GM20431 (cell line): ENCODE measurements around the gene HS6ST3.

Experiments
- in situ Hi-C: fragments of 300-500 bp; cut with MseI, MboI; formaldehyde crosslinking; loops from one replicate; pipeline ENCODE4 v1.15.0; 2020; ENCODE audit warnings: low sequenced_read_pairs; ENCODE audit not compliant: unreplicated experiment

The HS6ST3 gene

DNA sequence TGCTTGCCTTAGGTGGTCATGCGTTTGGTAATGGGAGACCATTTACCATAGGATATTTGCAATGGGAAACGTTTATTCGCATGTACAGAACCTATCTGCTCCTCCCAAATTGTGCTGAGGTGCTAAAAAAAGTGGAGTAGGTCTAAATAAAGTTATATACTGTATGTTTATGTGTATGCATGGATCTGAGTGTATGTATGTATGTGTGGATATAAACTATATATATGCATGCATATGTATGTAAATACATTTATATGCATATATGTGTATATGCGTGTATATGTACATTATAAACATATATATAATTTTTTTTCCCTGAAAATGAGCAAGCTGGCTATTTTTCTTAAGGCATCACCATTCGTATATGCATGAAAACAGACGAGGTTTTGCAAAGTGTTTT is 95.9 kb downstream of the HS6ST3 start:
- in situ Hi-C loops = no loop called here

GRCh38 chr13:96191367-96191766 is 101.5 kb downstream of the HS6ST3 start:
- in situ Hi-C loops = no loop called here

- in situ Hi-C loops = no loop called here
These were observed 103.9 kb downstream of the HS6ST3 start for GRCh38 chr13:96193728-96194310.

GRCh38 chr13:96198038-96198437 is 108.1 kb downstream of the HS6ST3 start:
- in situ Hi-C loops = no loop called here

GRCh38 chr13:96199315-96199714 is 109.4 kb downstream of the HS6ST3 start:
- in situ Hi-C loops = no loop called here

GRCh38 chr13:96200810-96201209 is 110.9 kb downstream of the HS6ST3 start:
- in situ Hi-C loops = no loop called here

DNA sequence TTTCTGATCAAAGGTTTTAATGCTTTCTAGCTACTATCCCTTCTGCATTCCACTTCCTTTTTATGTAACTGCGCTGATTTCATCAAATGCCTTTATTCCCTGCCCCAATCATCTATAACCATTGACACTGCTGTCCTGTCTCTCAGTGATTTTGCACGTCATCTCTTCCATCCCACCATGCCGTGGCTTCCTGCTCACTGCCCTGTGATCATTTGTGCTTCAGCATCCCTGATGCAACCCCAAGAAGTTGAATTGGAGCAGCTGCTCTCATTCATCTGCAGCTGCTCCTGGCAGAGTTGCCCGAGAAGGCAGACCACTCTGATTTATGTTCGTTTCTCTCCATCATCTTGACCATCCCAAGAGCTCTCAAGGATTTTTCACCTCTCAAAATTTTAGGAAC is 112.4 kb downstream of the HS6ST3 start:
- in situ Hi-C loops = no loop called here

GRCh38 chr13:96203471-96203870 is 113.6 kb downstream of the HS6ST3 start:
- in situ Hi-C loops = no loop called here

GRCh38 chr13:96214824-96215445 is 125.0 kb downstream of the HS6ST3 start:
- in situ Hi-C loops = no loop called here

DNA sequence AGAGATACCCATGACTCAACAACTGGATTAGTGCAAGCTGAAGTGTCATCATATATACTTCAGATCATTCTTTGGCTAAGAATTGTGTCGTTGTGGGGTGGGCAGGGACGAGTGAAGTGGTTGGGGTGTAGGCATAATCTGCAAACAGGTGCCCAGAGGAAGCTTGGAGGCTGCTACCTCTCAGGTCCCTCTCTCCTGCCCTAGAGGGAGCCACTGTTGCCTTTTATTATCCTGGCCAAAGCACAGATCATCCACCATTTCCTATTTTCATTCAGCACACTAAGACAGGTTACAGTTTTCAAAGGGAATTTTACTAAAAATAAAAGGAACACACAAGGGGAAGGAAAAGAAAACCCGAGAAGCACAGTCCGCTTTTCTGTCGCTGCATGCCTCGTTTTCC is 126.6 kb downstream of the HS6ST3 start:
- in situ Hi-C loops = no loop called here

- in situ Hi-C loops = no loop called here
These were observed 128.6 kb downstream of the HS6ST3 start for GRCh38 chr13:96218475-96218874.

DNA sequence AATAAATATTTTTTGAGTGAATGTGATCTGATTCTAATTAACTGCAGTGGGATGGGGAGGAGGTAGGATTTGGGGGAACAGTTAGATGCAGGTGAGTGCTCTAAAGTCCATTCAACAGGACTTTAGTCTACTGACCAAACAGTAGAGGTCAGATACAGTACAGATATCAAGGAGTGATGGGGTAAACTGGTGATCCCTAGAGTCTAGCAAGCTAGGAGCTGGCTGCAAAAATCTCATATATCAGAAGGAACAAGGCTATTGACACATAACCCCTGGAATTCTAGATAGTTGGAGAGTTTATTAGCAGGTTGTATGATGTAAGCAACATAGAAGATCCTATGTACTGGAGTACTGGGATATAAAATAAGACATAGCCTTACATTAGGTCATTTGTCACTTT is 131.6 kb downstream of the HS6ST3 start:
- in situ Hi-C loops = no loop called here

DNA sequence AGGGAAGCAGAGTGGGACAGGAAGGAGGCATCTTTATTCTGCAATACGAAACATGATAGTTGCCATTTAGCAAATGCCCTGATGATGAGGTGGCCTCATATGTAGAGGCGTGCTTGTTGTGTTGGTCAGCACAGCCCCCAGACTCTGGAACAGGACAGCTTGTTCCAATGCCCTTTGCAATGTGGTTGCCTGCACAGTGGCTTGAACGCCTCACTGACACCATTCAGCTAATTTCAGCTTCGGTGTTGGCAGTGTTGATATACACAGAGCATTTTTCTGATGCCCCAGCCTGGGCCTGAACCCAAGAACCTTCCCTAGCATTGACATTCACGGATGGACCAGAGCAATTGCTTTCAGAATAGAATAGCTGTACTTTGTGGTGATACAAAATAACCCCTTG is 133.3 kb downstream of the HS6ST3 start:
- in situ Hi-C loops = no loop called here

DNA sequence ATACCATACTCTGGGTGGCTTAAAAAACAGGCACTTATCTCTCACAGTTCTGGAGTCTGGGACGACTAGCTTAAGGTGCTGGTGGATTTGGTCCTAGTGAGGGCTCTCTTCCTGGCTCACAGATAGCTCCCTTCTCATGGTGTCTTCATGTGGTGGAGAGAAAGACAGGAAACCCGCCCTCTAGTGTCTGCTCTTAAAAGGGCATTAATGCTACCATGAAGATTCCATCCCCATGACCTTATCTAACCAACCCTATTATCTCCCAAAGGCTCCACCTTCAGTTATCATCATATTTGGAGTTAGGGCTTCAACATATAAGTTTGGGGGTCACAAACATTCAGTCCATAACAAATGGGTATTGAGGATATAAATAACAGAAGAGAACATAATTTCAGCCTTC is 139.4 kb downstream of the HS6ST3 start:
- in situ Hi-C loops = no loop called here

GRCh38 chr13:96238241-96238640 is 148.3 kb downstream of the HS6ST3 start:
- in situ Hi-C loops = no loop called here

- in situ Hi-C loops = no loop called here
These were observed 149.0 kb downstream of the HS6ST3 start for GRCh38 chr13:96238861-96239260.

DNA sequence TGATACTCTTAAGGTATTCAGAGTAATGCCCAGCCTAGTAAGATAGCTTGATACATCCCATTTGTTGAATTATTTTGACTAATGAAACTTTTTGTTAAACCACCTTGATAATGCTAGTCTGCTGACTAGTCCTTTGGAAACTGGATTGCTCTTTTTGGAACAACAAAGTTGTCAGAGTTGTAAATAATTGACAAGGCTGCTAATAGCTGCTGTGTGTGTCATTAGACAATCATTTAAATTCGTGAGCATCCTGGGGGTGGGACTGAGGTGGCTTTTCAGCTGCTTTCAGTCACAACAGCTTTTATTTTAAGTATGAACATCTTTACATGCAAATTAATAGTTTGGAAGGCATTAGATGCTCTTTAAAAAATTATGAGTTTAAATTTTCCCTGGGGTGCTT is 153.5 kb downstream of the HS6ST3 start:
- in situ Hi-C loops = no loop called here

DNA sequence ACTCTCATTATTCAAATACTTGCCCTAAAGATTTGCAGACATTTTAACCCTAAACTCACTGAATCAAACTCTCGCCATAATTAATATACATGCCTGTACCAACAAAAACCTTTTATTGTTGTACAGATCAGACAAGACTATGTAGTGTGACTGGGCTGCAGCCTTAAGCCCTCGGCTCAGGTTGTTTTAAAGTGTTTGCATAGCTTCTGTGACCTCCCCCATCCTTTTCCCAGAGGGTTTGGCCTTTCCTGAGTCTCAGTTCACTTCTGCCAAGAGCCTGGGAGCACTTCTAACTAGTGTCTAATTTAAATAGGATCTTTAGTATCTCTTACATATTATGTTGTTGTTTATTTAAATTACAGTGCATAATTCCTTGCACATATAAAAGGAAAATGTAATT is 158.2 kb downstream of the HS6ST3 start:
- in situ Hi-C loops = no loop called here

GRCh38 chr13:96248996-96249395 is 159.1 kb downstream of the HS6ST3 start:
- in situ Hi-C loops = no loop called here

GRCh38 chr13:96252903-96253302 is 163.0 kb downstream of the HS6ST3 start:
- in situ Hi-C loops = no loop called here

DNA sequence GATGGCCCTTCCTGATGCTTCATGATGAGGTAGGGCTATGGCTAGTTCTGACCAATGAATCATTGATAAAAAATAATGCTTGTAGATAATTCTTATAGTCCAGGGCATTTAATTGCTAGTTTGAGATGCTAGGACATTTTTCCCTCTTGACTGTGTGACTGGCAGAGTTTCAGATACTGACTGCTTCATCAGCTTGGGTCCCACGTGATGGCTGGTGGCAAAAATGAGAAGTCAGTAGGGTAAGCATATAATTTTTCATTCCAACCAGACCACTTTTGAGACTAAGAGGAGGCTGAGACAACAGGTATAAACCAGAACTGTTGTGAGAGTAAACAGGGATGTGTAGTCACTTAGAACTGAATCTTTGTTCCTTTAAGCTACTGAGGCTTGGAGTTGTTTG is 183.3 kb downstream of the HS6ST3 start:
- in situ Hi-C loops = no loop called here

DNA sequence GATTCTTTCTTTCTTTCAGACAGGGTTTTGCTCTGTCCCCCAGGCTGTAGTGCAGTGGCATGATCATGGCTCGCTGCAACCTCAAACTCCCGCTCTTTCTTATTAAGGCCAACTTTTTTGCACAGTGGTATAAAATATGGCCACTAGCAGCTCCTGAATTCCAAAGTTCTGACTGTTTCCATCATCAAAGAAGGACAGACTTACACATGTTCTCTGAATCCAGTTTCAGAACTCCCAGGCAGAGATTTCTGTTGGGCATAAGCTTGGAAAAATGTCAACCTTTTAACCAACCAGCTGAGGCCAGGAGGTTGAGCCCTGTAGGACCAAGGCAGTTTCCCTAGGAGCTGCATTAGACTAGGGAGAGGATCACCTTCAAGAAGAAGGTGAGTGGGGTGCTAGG is 184.1 kb downstream of the HS6ST3 start:
- in situ Hi-C loops = no loop called here
